ENCODE results near the gene AHR.

The AHR gene

DNA sequence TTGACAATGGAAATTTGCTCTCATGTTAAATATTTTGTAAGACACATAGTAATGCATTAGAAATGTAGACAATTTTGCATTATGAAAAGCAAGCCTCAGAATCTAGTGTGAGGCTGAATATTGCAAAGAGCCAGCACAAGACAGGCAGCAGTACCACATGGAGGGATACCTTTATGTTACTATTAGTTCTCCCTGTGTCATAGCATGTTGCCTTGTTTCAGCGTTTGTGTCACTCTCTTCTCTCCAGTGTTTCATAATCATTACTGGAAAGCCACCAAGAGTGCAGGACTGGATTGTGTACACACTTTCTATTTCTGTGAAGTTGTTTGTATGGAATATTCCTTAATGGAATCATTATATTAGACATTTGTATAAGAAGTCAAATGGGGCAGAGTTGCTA lies 8.5 kb downstream of the AHR start:
- no peaks in the 10 kb centered on the region for H3K9me3 ChIP-seq (replicated peaks; ENCODE audit: insufficient read depth, low read length)
- no peaks in the 10 kb centered on the region for H3K36me3 ChIP-seq (replicated peaks; ENCODE audit: insufficient read depth, low read length)
- H3K9me2 ChIP-seq (replicated peaks; ENCODE audit: insufficient read depth, low read length): no peaks in the 10 kb centered on the region
- no peak overlapping the region for H3K9ac ChIP-seq (ENCODE audit: low read length)
- peaks cover 38% of the 10 kb centered on the region for H3K79me2 ChIP-seq (ENCODE audit: low read length)
- H3F3A ChIP-seq (ENCODE audit: insufficient read depth, low read length): 0 out of 2 replicates have a peak, but pooled peaks cover 4% of the 10 kb centered on the region
- H3K4me2 ChIP-seq (ENCODE audit: low read depth, low read length): no peak overlapping the region
- H3K27ac ChIP-seq (ENCODE audit: low read length): no peak overlapping the region
- no peak for TF ChIP-seq EZH2phosphoT487 (IDR thresholded peaks at IDR 0.05; ENCODE audit: low read length)
- no peak for TF ChIP-seq EZH2 (optimal IDR thresholded peaks at IDR 0.05; ENCODE audit: low read depth, low read length)
- TF ChIP-seq, protein P1, sequence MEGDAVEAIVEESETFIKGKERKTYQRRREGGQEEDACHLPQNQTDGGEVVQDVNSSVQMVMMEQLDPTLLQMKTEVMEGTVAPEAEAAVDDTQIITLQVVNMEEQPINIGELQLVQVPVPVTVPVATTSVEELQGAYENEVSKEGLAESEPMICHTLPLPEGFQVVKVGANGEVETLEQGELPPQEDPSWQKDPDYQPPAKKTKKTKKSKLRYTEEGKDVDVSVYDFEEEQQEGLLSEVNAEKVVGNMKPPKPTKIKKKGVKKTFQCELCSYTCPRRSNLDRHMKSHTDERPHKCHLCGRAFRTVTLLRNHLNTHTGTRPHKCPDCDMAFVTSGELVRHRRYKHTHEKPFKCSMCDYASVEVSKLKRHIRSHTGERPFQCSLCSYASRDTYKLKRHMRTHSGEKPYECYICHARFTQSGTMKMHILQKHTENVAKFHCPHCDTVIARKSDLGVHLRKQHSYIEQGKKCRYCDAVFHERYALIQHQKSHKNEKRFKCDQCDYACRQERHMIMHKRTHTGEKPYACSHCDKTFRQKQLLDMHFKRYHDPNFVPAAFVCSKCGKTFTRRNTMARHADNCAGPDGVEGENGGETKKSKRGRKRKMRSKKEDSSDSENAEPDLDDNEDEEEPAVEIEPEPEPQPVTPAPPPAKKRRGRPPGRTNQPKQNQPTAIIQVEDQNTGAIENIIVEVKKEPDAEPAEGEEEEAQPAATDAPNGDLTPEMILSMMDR (IDR thresholded peaks at IDR 0.05; ENCODE audit: low read length): no peak
- no peak overlapping the region for H2AFZ ChIP-seq (ENCODE audit: low read length)
- no peaks in the 10 kb centered on the region for H3K27me3 ChIP-seq (replicated peaks; ENCODE audit: insufficient read depth, low read length)
- no peaks in the 10 kb centered on the region for H4K20me1 ChIP-seq (ENCODE audit: insufficient read depth, low read length)
- H3K4me3 ChIP-seq (ENCODE audit: low read length): no peak overlapping the region
- DNase-seq: no peak
- no peaks in the 10 kb centered on the region for H3K4me1 ChIP-seq (ENCODE audit: low read length)

DNA sequence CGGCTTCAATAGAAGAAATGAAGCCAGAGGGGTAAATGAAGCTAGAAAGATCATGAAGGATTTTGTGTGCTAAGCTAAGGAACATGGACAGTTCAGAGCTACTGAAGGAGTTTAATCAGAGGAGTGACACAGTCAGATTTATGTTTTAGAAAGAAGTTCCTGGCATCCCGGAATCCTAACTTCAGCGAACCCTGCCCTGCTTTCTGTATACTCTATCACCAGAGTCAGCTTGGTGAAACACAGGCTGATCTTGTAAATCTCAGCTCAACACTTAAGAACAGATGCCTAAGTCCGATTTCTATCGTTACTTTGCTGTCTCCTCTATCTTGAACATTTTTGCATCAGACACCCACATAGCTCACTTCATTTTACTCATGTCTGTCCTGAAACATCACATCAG lies 9.1 kb downstream of the AHR start:
- H3K4me1 ChIP-seq (ENCODE audit: low read length): no peaks in the 10 kb centered on the region
- no peak overlapping the region for H3K9ac ChIP-seq (ENCODE audit: low read length)
- TF ChIP-seq, protein P1 (IDR thresholded peaks at IDR 0.05; ENCODE audit: low read length): no peak
- TF ChIP-seq EZH2phosphoT487 (IDR thresholded peaks at IDR 0.05; ENCODE audit: low read length) (no peak), EZH2 (optimal IDR thresholded peaks at IDR 0.05; ENCODE audit: low read depth, low read length) (no peak)
- no peaks in the 10 kb centered on the region for H3F3A ChIP-seq (ENCODE audit: insufficient read depth, low read length)
- H2AFZ ChIP-seq (ENCODE audit: low read length): no peak overlapping the region
- no peak overlapping the region for H3K4me3 ChIP-seq (ENCODE audit: low read length)
- H4K20me1 ChIP-seq (ENCODE audit: insufficient read depth, low read length): no peaks in the 10 kb centered on the region
- H3K4me2 ChIP-seq (ENCODE audit: low read depth, low read length): no peak overlapping the region
- no peak for DNase-seq
- peaks cover 38% of the 10 kb centered on the region for H3K79me2 ChIP-seq (ENCODE audit: low read length)
- H3K27ac ChIP-seq (ENCODE audit: low read length): no peak overlapping the region
- no peaks in the 10 kb centered on the region for H3K36me3 ChIP-seq (replicated peaks; ENCODE audit: insufficient read depth, low read length)
- H3K9me2 ChIP-seq (replicated peaks; ENCODE audit: insufficient read depth, low read length): no peaks in the 10 kb centered on the region
- H3K27me3 ChIP-seq (replicated peaks; ENCODE audit: insufficient read depth, low read length): no peaks in the 10 kb centered on the region
- H3K9me3 ChIP-seq (replicated peaks; ENCODE audit: insufficient read depth, low read length): no peaks in the 10 kb centered on the region

DNA sequence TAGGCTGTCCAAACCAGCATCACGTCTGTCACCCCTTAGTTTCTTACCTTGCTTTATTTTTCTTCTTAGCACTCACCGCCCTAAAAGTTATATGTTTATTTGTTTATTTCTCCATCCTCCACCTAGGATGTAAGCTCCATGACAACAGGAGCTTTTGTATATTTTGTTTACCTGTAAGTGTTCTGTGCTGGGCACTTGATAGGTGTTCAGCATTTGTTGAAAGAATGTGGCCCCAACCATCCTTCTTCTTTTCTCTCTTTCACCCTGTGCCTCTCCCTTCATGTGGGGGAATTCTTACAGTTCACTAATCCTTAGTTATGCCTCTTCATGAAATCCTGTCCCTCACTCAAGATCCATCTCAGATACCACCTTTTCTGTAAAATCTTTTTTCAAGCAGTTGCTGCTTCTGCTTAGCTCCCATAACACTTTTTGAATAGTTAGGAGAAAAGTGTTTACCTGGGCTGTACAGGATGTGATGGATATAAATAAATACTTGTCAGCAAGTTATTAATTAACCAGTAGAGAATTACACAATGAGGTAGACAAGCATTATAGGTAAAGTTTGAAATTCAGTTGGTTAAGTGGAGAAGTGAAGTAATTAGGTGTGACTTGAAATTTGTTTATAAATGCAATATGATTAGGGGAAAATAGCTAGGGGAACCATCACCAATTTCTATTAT lies 9.7 kb downstream of the AHR start:
- Histone ChIP-seq H2AFZ (ENCODE audit: low read length) (no peak overlapping the region), H3K9ac (ENCODE audit: low read length) (no peak overlapping the region), H3K27me3 (replicated peaks; ENCODE audit: insufficient read depth, low read length) (no peaks in the 10 kb centered on the region), H3K4me3 (ENCODE audit: low read length) (no peak overlapping the region), H3K4me2 (ENCODE audit: low read depth, low read length) (no peak overlapping the region), H3K27ac (ENCODE audit: low read length) (no peak overlapping the region), H3K36me3 (replicated peaks; ENCODE audit: insufficient read depth, low read length) (no peaks in the 10 kb centered on the region), H4K20me1 (ENCODE audit: insufficient read depth, low read length) (no peaks in the 10 kb centered on the region), H3K4me1 (ENCODE audit: low read length) (no peaks in the 10 kb centered on the region), H3K79me2 (ENCODE audit: low read length) (peaks cover 35% of the 10 kb centered on the region), H3K9me3 (replicated peaks; ENCODE audit: insufficient read depth, low read length) (no peaks in the 10 kb centered on the region), H3K9me2 (replicated peaks; ENCODE audit: insufficient read depth, low read length) (no peaks in the 10 kb centered on the region), H3F3A (ENCODE audit: insufficient read depth, low read length) (no peaks in the 10 kb centered on the region)
- DNase-seq: no peak
- TF ChIP-seq EZH2phosphoT487 (IDR thresholded peaks at IDR 0.05; ENCODE audit: low read length): no peak
- TF ChIP-seq, protein P1 (IDR thresholded peaks at IDR 0.05; ENCODE audit: low read length): no peak
- TF ChIP-seq EZH2 (optimal IDR thresholded peaks at IDR 0.05; ENCODE audit: low read depth, low read length): no peak

All from MM.1S (cell line).